Chondrocyte (in vitro differentiated cells): ENCODE data around the gene ERCC6. TPM values are rescaled to one million over a fixed set of nuclear protein-coding genes. Genes with fewer than 3 reads are reported as not detected.

Experiments used
- DNase-seq: peaks from one replicate; pipeline ENCODE4 v3.0.0; 2021; ENCODE audit warnings: mixed read lengths, low spot score
- H3K27ac Mint-ChIP-seq: one replicate; pipeline ENCODE4 v1.8.0; 2021; ENCODE audit warnings: mild to moderate bottlenecking, moderate library complexity, mixed read lengths; ENCODE audit not compliant: unreplicated experiment
- H3K27me3 Mint-ChIP-seq: 2 replicates; pipeline ENCODE4 v1.8.0; 2021; ENCODE audit warnings: low read depth, mixed read lengths
- H3K36me3 Mint-ChIP-seq: 2 replicates; pipeline ENCODE4 v1.8.0; 2021; ENCODE audit warnings: low read depth, mixed read lengths
- H3K4me1 Mint-ChIP-seq: 2 replicates; pipeline ENCODE4 v1.8.0; 2021; ENCODE audit warnings: low read depth, mild to moderate bottlenecking, mixed read lengths
- H3K4me3 Mint-ChIP-seq: one replicate; pipeline ENCODE4 v1.8.0; 2021; ENCODE audit warnings: mild to moderate bottlenecking, moderate library complexity, mixed read lengths; ENCODE audit not compliant: unreplicated experiment
- H3K9me3 Mint-ChIP-seq: 2 replicates; pipeline ENCODE4 v1.8.0; 2021; ENCODE audit warnings: low read depth, mixed read lengths
- CTCF ChIP-seq: fragments of 200-600 bp; sonication (generic); IDR thresholded peaks from 2 replicates; pipeline ENCODE4 v1.5.0; 2021; ENCODE audit warnings: antibody characterized with exemption, mild to moderate bottlenecking, moderate library complexity
- total RNA-seq: library from RNA; stranded (reverse); gene quantifications from 3 replicates; pipeline ENCODE4 v1.2.1, GENCODE V29; 2021

ERCC6 gene
- total RNA-seq, 1 donor from 2014 or later: 41.5 TPM

- Mint-ChIP-seq H3K27me3 (no peaks in the 10 kb centered on the region), H3K4me1 (no peaks in the 10 kb centered on the region), H3K9me3 (no peaks in the 10 kb centered on the region), H3K27ac (no peak overlapping the region), H3K4me3 (no peak overlapping the region), H3K36me3 (peaks cover 43% of the 10 kb centered on the region)
- TF ChIP-seq CTCF: no peak
- DNase-seq: no peak
Measured at GRCh38 chr10:49465736-49466135, 73.2 kb downstream of the ERCC6 start.

Other genes starting within 250 kb of the ERCC6 start
- not detected in 3 replicates for gene C10orf71, start 240.0 kb downstream of the ERCC6 start, total RNA-seq
- not detected in 3 replicates for gene DRGX, start 143.0 kb downstream of the ERCC6 start, total RNA-seq
- gene SLC18A3, start 71.2 kb upstream of the ERCC6 start, total RNA-seq: not detected in 3 replicates
- gene CHAT, start 74.9 kb upstream of the ERCC6 start, total RNA-seq: not detected in 3 replicates
- gene C10orf53, start 140.5 kb upstream of the ERCC6 start, total RNA-seq: not detected in 3 replicates
- gene OGDHL, start 223.2 kb upstream of the ERCC6 start, total RNA-seq: 0.36 to 0.45 TPM (median 0.44 TPM) in 3 replicates